H4 (cell line): Measurements from ENCODE around the gene NCOA4. TPM values are rescaled to one million over a fixed set of nuclear protein-coding genes. Genes with fewer than 3 reads are reported as not detected.
"Not testable (repeated sequence)": the region's sequence is repeated elsewhere in the genome, so short reads cannot be mapped to it uniquely, and the experiment has no call there.

ENCODE experiments used
- DNase-seq: peaks from one replicate; pipeline ENCODE4 v3.0.0-alpha.2; 2015; ENCODE audit warnings: low spot score
- total RNA-seq: library from RNA; depleted of rRNA; stranded (reverse); fragments of >200 nt; shearing (Covaris generic); gene quantifications from 2 replicates; pipeline ENCODE4 v1.2.3, GENCODE V29; 2014

NCOA4 gene
- total RNA-seq, 1 experiment from 2014 or later: 185 TPM

DNA sequence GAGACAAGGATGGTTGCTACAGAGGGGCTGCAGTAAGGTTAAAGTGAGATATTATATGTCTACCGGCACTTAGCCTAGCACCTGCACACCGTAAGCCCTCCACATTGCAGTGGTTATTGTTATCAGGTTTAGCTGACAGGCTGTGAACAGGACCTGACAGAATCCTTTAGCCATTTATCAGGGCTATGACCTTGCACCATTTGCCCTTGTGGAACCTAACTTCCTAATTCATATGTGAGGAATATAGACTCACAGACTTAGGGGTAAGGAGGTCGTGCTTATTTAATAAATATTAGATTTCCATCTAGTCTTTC lies 10.1 kb downstream of the NCOA4 start:
- no peak for DNase-seq

DNA sequence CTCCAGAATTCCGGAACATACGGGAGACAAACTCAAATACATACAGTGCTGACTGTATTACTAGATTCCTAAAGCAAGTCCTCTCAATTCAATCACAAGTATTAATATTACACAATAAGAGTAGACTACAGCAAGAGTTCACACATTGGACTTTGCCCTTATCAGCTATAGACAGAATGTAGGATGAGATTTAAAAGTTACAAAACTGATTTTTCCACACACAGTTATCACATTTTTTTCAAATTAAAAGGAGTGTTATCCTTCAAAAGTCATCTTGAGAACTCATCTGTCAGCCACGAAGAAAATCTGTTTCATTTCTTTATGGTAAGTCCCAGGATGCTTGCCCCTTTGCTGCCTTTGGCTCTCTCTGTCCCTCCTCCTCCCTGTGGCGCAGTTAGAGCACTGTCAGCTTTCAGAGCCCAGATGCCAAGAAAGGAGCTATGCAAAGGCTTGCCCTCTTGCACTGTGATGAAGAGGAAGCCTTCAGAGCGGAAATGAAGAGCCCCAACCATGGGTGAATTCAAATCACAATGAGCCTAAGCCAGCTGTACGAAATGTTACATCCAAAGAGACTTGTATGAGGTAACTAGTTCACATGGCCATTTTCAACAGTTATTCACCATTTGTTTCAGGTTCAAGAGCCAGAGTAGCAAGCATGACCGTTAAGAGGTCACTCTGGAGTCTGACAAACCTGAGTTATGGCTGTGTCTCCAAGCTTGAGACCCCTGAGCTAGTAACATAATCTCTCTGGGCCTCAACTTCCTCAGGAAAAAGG lies 10.7 kb downstream of the NCOA4 start:
- no peak for DNase-seq

DNA sequence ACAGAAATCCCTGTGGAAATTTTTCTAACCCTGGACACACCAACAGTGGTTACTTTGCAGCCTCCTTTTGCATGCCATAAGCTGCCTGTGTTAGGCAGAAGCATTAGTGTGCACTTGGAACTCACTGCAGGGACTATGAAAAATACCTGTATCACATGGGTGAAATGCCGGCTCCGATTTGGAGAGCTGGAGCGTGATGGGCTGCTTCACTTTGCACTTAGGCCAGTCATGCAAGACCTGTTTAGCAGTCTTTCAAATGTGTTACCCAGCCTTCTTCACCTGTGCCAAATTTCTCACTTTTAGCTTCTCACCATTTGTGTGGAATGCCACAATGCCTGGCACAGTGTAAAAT lies 11.3 kb downstream of the NCOA4 start:
- DNase-seq: no peak

DNA sequence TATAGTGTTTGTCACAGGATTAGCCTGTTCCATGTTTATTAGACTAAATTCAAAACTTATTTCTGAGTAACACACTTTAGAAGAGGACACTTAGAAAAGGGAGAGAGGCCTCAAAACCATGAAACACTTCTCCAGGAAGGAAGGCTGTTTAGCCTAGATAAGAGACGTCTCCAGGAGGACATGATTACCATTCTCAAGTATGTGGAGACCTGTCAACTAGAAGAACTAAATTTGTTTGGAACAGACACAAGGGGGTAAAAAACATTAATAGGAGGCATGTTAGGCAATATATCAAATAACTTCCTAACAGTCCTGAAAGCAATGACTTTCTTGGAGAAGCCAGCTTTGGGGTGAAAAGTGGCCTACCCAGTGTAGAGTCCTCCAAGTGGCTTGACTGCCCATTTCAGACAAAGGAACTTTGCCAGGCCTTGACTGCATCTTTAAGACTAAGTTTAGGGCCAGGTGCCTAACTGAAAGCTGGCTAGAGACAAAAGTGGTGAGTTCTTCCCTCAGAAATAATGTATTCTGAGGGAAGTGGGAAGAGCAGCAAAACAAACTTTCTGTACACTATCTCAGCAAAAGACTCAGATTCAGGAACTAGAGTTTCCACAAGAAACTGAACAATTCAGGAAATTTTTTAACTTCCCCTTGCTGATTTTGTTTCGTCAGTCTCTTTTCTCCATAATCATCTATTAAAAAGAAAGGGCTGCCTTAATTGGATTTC lies 11.8 kb downstream of the NCOA4 start:
- no peak for DNase-seq

DNA sequence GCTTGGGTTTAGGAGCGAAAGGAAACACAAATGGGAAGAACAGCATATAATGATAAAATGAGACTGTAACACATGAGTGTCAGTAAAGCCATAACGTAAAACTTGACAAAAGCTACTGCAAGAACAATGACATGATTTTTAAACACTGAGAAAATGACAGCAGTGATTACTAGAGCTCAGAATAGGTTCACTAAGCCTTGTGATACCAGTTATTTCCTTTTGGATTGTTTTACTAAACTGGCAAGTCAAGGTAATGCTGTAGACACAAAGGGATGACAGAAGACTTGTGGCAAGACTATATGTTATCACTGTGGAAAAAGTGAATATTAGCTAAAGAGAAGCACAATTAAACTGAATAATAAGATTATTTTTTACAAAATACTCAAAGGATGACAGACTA lies 12.7 kb downstream of the NCOA4 start:
- no peak for DNase-seq

DNA sequence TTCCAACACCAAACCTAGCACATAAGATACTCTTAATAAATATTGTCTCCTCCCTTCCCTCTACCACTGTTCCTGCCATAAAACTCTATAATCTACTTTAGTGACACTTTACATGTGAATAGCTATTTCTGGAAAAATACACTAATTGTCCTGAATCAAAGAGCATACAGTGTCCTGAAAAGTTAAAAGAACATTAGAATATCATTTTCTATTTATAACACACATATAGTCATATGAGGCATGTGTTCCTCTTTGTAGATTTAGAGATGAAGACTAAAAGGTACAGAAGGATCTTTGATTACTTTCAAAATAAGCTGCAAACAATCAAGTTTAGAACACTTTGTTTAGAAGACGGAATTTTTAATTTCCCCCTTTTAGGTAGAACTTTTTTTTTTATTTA lies 13.6 kb downstream of the NCOA4 start:
- no peak for DNase-seq

DNA sequence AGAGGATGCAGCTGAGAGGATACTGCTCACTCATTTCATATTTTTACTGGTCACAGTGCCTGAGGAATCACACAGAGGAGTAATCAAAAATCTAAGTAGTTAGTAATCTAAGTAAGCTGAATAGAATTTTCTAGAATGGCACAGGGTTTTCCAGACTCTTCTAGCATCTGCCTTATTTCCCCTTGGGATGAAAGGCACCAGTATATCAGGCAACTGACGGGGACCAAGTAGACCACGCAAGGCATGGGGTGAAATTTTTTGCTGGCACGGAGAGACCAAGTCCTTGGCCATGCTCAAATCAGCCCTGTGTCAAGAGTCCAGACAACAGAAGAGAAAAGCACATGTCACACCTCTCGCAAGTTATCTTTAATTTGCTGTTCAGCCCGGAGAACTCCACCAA lies 14.2 kb downstream of the NCOA4 start:
- DNase-seq: no peak

DNA sequence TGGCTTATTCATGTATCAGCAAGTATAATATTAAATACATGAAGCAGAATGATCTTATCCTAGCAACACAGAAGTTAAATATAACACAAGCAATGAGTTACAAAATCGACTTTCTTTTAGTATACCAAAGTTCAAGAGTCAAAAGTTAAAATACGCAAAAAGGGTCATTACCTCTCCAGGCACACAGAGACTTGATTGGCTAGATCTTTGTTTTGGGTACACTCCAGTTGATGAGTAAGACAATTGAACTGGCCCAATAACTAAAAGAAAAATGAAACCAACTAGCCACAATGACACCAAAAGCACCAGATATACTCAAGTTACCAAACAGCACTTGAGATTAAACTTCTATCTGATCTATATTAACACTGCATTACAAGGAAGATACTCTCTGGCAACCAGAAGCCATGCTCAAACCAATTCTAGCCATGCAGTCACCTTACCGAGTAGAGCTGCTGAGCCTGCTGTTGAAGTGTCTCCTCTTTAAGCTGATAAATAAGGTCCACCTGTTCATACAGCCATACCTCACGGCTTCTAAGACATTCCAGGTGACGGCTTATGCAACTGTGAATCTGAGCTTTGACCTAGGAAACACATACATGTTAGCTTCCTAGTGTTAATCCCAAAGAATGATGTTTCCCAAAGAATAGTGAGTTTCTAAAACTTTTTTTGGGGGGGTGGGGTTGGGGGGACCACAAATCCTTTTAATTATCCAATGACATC lies 15.6 kb downstream of the NCOA4 start:
- DNase-seq: no peak

DNA sequence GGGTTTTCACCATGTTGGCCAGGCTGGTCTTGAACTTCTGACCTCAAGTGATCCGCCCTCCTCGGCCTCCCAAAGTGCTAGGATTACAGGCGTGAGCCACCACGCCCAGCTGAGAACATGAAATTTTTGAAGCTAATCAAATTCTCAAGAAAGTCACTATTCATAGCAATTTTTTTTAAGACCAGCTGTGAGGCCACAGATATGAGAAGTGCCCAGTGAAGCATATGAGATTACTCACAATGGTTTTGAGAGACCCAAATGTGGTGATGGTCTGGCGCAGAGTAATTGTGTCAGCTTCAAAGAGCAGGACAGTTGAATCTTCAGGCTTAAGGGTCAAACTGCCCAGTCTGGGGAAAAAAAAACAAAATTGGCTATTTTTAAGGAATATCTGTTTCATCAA lies 16.2 kb downstream of the NCOA4 start:
- no peak for DNase-seq

DNA sequence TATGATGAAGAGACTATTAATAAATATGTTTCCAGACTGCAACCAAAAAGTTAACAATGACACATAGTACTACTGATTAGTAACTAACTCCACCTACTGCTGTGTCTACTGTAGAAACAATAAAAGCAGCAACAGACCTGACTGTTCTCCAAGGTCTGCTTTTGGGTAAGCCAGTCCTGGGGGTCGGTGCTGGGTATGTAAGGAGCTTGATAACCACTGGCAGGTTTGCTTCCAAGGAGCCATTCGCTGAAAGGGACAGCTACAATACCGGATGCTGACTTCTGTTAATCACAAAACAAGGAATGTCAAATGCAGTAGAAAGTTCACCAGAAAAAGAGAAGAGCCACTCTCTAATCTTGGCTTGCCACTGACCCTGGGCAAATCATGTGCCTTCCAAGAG lies 17.7 kb downstream of the NCOA4 start:
- no peak for DNase-seq

DNA sequence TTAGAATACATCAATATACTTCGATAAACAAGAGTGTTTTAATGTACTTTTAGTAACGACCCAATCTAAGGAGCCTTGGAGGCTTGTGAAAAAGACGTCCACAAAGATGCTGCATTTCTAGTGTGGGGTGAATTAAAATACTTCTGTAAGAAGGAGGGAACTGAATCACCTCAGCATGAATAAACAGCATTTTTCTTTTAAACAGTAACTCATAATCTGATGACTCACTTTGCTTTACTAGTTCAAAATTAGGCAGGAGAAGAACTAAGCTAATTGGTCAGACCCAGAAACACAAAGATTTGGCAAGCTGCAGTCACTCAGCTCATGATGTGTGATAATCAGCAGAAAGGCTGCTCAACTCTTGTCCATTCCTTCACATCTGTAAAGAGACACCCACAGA lies 24.2 kb downstream of the NCOA4 start:
- DNase-seq: peak; percentile 30

DNA sequence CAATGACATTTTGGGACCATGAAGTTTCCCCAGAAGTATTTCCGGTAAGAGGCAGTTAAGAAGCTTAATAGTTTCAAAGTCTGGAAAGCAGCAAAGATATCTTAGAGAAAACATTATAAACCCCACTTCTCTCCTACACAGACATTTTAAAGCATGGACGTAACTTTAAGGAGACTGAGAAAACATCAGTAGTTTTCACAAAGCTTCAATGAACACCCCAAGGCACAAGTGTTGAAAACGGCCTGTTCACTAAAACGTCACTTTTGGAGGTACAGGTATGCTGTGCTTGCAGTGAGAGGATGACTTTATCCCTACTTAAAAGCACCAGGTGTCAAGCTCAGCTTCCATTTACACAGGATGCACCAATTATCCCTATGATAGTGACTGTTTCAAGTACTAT lies 25.0 kb downstream of the NCOA4 start:
- DNase-seq: no peak

DNA sequence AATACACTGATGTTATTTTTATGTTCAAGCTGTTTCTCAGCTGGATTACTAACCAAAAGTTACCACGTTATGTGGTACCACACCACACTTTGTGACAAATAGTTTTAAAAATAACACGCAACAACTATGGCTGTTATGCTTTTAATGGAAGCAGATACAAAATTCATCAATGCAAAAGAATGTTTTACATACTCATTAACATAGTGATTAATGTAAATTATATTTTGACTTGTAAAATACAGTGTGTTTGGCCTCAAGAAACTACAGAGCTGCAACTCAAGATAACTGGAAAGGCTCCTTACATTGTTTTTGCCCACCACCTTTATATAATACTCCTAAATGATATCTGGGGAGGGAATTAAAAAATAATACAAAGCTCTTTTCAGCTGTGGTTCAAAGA lies 25.5 kb downstream of the NCOA4 start:
- DNase-seq: no peak

DNA sequence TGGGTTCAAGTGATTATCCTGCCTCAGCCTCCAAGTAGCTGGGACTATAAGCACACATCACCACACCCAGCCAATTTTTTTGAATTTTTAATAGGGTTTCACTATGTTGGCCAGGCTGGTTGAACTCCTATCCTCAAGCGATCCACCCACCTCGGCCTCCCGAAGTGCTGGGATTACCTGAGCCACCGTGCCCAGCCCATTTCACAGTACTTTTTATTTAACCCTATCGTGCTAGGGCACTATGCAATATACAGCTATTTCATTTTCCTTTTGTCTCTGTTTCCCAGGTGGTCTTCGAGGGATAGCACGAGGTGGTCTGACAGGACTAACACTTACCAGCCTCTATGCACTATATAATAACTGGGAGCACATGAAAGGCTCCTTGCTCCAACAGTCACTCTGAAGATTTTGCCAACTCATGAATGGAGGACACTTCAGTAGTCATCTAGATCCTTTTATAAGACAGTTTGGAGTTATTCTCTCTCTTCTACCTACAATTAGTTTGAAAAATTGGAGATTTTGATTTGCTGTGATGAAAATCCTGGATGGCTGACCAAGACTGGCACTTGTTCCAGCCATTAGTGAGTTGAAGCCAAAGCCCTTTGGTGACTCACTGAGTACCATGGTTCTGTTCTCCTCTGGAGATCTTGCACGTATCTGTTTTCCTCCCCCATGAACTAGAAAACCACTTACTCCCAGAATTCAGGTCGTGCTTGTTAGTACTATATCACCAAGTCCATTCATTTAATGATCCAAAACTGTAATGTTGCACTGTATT lies 27.3 kb downstream of the NCOA4 start:
- DNase-seq: no peak

DNA sequence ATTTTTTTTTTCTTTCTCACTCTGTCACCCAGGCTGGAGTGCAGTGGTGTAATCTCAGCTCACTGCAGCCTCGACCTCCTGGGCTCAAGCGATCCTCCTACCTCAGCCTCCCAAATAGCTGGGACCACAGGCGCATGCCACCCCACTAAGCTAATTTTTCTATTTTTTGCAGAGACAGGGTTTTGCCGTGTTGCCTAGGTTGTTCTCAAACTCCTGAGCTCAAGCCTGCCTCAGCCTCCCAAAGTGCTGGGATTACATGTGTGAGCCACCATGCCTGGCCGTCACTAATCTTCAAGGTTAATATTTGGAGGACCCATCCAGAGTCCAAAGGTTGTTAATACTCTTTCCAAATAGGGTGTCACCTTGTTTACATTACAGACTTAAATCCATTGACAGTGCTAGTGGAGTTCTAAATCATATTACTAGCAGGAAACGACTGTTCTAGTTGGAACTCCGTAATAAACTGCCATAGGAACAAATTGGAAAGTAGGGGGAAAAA lies 28.2 kb downstream of the NCOA4 start:
- DNase-seq: not testable (repeated sequence)

DNA sequence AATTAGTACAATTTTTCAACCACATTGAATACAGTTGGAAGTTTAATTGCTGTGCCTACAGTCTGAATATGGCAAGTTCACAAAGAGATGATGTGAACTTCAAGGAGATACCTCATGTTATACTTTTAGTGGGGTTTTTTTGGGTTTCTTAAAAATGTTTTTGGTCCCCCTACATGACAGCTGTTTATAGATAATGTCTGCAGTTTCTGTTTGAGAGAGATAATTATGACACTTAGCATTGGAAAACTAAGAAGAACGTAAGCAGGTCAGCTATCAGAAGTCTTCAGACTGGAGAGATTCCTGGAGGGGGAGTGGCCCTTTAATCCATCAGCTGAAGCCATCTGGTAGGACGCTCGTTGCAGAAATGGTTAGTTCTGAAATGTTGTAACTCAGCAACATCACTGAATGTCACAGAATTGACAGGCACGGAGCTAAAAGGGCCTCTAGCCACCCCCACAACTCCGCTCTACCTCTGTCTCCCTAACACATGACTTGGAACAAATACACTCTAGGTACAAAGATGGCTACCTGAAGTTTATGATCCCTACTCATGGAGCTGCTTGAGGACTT lies 29.2 kb downstream of the NCOA4 start:
- DNase-seq: no peak

DNA sequence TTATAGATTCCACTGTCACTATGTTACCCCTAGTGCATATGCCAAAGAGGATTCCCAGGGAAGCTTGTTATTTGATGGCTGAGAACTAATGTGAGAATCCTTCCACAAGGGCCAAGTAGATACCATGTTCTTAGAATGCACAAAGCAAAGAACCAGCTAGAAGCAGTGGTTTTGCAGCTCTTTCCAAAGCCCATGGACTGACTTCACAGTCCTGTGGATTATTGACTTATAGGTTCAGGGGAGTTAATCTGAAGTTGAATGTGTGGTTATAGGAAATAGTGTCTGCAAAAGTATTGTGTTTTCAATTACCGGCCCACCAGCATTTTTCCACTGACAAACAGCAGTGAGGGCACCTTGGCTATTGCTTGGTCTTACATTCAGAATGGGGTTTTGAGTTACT lies 29.9 kb downstream of the NCOA4 start:
- no peak for DNase-seq

DNA sequence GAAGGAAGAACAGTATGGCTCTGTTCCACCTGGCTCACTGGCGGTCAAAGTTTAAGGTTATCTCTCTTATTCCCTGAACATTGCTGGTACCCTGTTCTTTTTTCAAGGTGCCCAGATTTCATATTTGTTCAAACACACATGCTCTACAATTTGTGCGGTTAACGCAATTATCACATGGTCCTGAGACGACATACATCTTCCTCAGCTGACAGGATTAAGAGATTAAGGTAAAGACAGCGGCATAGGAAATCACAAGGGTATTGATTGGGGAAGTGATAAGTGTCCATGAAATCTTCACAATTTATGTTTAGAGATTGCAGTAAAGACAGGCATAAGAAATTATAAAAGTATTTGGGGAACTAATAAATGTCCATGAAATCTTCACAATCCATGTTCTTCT lies 30.5 kb downstream of the NCOA4 start:
- not testable (repeated sequence) for DNase-seq

DNA sequence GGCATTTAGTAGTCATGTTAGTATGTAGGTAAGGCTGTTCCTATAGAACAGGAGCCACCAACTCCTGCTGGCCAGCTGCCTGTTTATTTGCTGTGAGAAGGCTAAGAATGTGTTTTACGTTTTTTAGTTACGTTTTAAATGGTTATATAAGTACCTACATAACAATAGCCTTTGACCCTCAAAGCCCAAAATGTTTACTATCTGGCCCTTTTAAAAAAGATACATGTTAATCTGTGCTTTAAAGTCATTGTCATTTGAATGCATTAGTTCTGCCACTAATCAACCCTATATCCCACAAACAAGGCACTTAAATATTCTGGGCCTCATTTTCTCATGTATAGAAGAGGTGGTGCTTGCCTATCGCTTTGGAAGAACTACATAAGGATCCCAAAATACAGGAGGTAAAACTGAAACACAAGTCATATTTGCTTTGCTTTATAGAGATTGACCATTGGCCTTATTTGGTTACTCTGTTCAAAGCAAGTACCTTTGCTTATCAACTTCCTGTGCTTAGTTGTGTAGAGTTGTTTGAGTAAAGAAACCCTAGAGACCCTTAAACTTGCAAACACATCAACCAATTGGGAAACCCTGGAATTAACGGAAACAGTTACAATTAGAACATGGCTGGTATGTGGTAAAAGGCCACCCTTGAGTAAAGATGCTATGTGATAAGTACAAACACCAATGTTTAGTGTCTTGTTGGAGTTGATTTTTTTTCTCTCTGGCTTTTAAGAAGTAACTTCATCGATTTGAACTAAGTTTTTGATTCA lies 32.2 kb downstream of the NCOA4 start:
- DNase-seq: no peak

DNA sequence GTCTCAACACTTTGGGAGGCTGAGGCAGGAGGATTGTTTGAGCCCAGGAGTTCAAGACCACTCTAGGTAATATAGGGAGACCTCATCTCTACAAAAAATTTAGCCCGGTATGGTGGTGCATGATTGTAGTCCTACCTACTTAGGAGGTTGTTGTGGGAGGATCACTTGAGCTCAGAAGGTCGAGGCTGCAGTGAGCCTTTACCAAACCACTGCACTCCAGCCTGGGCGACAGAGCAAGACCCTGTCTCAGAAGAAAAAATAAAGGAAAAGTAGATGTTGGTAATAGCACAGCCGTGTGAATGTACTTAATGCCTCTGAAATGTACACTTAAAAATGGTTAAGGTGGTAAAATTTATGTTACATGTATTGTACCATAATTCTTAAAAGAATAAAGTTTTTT lies 32.9 kb downstream of the NCOA4 start:
- no peak for DNase-seq

DNA sequence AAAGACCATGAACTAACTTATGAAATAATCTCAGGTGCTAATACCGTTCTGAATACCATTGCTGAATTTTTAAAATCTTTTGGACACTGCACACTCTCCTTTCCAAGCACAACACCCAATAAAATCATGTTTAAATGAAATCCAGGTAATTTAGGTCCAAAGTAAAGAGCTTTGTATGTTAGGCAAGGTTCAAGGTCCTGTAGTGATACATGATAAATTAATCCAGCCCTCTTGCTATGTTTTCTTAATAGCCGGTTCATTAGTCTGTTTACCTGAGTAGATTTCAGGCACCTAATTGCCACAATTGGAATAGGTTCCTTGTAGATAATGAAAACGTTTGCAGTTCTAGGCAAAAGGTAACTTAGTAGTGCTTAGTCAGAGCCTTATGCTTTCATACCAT lies 44.8 kb downstream of the NCOA4 start:
- DNase-seq: not testable (repeated sequence)
